ENCODE measurements around the gene PLXNB2. TPM values are rescaled to one million over a fixed set of nuclear protein-coding genes. Genes with fewer than 3 reads are reported as not detected.

PLXNB2 gene
- total and polyA plus RNA-seq, 7 experiments from 2014 or later: 0.05 to 138 (median 3.5) TPM

GRCh38 chr22:50283821-50284220, 23.6 kb downstream of the PLXNB2 start:
- DNase-seq (no peak), ATAC-seq (no peak)
- Histone ChIP-seq H3K9me3 (ENCODE audit: control insufficient read depth in 2 of 3, low read length in 3 of 3) (no peaks in the 10 kb centered on the region), H3K36me3 (ENCODE audit: control insufficient read depth in 2 of 3, insufficient read depth in 3 of 3, low read length in 3 of 3) (no peaks in the 10 kb centered on the region), H3K27ac (ENCODE audit: low read depth, low read length) (no peak overlapping the region), H3K4me1 (ENCODE audit: control insufficient read depth in 2 of 2, insufficient read depth in 2 of 2, low read length in 2 of 2) (no peaks in the 10 kb centered on the region), H3K4me3 (ENCODE audit: low read length) (no peak overlapping the region), H3K27me3 (ENCODE audit: control insufficient read depth in 2 of 2, insufficient read depth in 2 of 2, low read length in 2 of 2) (no peaks in the 10 kb centered on the region)
- Mint-ChIP-seq H3K4me3 (no peak overlapping the region), H3K9me3 (no peaks in the 10 kb centered on the region), H3K27me3 (peaks cover 0 to 3% (median 0%) of the 10 kb centered on the region in 5 donors), H3K36me3 (no peaks in the 10 kb centered on the region), H3K27ac (no peak overlapping the region), H3K4me1 (no peaks in the 10 kb centered on the region)
- ChIA-PET CTCF (no interaction called here), POLR2A (no interaction called here)
- intact Hi-C loops (cut with micrococcal nuclease): no loop called here

GRCh38 chr22:50282361-50283155, 24.9 kb downstream of the PLXNB2 start:
- POLR2A ChIA-PET: no interaction called here
- CTCF ChIA-PET: no interaction called here

GRCh38 chr22:50281957-50282356, 25.5 kb downstream of the PLXNB2 start:
- Histone ChIP-seq H3K4me1 (ENCODE audit: control insufficient read depth in 2 of 2, insufficient read depth in 2 of 2, low read length in 2 of 2) (no peaks in the 10 kb centered on the region), H3K36me3 (ENCODE audit: control insufficient read depth in 2 of 3, insufficient read depth in 3 of 3, low read length in 3 of 3) (no peaks in the 10 kb centered on the region), H3K4me3 (ENCODE audit: low read length) (no peak overlapping the region), H3K27ac (ENCODE audit: low read depth, low read length) (no peak overlapping the region), H3K9me3 (ENCODE audit: control insufficient read depth in 2 of 3, low read length in 3 of 3) (no peaks in the 10 kb centered on the region), H3K27me3 (ENCODE audit: control insufficient read depth in 2 of 2, insufficient read depth in 2 of 2, low read length in 2 of 2) (no peaks in the 10 kb centered on the region)
- H3K27ac Mint-ChIP-seq: no peak overlapping the region
- H3K27me3 Mint-ChIP-seq: no peaks in the 10 kb centered on the region
- ChIA-PET POLR2A (no interaction called here), CTCF (no interaction called here)
- intact Hi-C loops (cut with micrococcal nuclease): no loop called here
- no peak for DNase-seq
- no peaks in the 10 kb centered on the region for H3K36me3 Mint-ChIP-seq
- ATAC-seq: no peak
- H3K9me3 Mint-ChIP-seq: no peaks in the 10 kb centered on the region
- H3K4me1 Mint-ChIP-seq: no peaks in the 10 kb centered on the region
- H3K4me3 Mint-ChIP-seq: no peak overlapping the region

More at GRCh38 chr22:50282361-50283155, 24.9 kb downstream of the PLXNB2 start:
- H3K4me3 Mint-ChIP-seq: no peak overlapping the region
- Histone ChIP-seq H3K9me3 (ENCODE audit: control insufficient read depth in 2 of 3, low read length in 3 of 3) (no peaks in the 10 kb centered on the region), H3K36me3 (ENCODE audit: control insufficient read depth in 2 of 3, insufficient read depth in 3 of 3, low read length in 3 of 3) (no peaks in the 10 kb centered on the region), H3K4me1 (ENCODE audit: control insufficient read depth in 2 of 2, insufficient read depth in 2 of 2, low read length in 2 of 2) (no peaks in the 10 kb centered on the region), H3K27me3 (ENCODE audit: control insufficient read depth in 2 of 2, insufficient read depth in 2 of 2, low read length in 2 of 2) (no peaks in the 10 kb centered on the region), H3K4me3 (ENCODE audit: low read length) (no peak overlapping the region), H3K27ac (ENCODE audit: low read depth, low read length) (no peak overlapping the region)
- H3K27ac Mint-ChIP-seq: no peak overlapping the region
- DNase-seq (no peak), ATAC-seq (no peak)
- H3K27me3 Mint-ChIP-seq: no peaks in the 10 kb centered on the region
- H3K9me3 Mint-ChIP-seq: no peaks in the 10 kb centered on the region
- no peaks in the 10 kb centered on the region for H3K36me3 Mint-ChIP-seq
- intact Hi-C loops (cut with micrococcal nuclease): no loop called here
- H3K4me1 Mint-ChIP-seq: no peaks in the 10 kb centered on the region

DNA sequence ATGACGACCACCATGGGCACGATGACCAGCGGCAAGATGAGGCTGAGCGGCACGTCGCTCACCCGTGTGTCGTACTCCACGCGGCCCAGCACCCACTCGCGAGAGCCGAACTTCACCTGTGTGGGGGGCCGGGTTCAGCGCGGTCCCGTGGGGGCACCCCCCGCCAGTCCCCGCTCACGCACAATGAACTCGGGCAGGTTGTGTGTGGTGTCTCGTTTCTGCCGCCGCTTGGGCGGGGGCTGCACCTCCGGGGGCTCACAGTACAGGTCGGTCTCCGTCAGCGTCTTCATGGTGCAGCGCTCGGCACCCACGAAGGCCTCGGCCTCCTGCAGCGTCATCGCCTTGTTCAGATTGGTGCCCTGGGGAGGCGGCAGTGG, 26.1 kb downstream of the PLXNB2 start:
- no peaks in the 10 kb centered on the region for H3K27me3 ChIP-seq (ENCODE audit: control insufficient read depth in 2 of 2, insufficient read depth in 2 of 2, low read length in 2 of 2)
- CTCF ChIA-PET: no interaction called here
- no peak overlapping the region for H3K4me3 ChIP-seq (ENCODE audit: low read length)
- Mint-ChIP-seq H3K4me1 (no peaks in the 10 kb centered on the region), H3K27ac (no peak overlapping the region), H3K4me3 (no peak overlapping the region), H3K36me3 (no peaks in the 10 kb centered on the region), H3K27me3 (no peaks in the 10 kb centered on the region), H3K9me3 (no peaks in the 10 kb centered on the region)
- H3K27ac ChIP-seq (ENCODE audit: low read depth, low read length): no peak overlapping the region
- ATAC-seq (no peak), DNase-seq (no peak)
- intact Hi-C loops (cut with micrococcal nuclease): no loop called here
- H3K4me1 ChIP-seq (ENCODE audit: control insufficient read depth in 2 of 2, insufficient read depth in 2 of 2, low read length in 2 of 2): no peaks in the 10 kb centered on the region
- no peaks in the 10 kb centered on the region for H3K9me3 ChIP-seq (ENCODE audit: control insufficient read depth in 2 of 3, low read length in 3 of 3)
- H3K36me3 ChIP-seq (ENCODE audit: control insufficient read depth in 2 of 3, insufficient read depth in 3 of 3, low read length in 3 of 3): no peaks in the 10 kb centered on the region
- POLR2A ChIA-PET: no interaction called here

DNA sequence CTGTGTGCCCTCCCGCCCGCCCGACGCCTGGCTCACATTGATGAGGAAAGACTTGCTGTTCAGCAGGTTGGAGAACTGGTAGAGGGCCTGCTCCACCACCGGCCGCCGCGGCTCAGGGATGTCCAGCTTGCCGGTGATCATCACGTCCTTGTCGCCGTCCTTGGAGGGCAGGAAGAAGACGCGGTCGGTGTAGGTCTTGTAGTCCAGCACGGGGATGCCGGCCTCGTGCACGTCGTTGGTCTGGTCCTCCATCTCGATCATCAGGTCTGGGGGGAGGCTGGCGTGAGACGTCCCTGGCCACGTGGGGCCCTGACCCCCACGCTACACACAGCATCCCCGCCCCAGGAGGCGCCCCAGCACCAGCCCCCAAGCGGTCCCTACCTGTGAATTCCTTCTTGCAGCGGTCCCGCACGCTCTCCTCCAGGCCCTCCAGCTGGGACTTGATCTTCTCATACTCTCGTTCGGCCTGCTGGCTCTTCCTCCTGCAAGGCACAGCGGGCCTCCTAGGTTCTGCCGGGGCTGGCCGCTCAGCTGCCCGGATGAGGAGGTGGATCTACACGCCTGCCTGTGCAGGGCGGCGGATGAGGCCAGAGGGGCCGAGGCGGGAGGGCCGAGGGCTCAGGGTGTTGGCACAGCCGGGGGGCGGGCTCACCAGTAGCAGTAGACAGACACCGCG, 26.6 kb downstream of the PLXNB2 start:
- H3K27ac Mint-ChIP-seq: no peak overlapping the region
- no peak for ATAC-seq
- peaks cover 0 to 2% (median 0%) of the 10 kb centered on the region in 7 donors for H3K4me1 Mint-ChIP-seq
- no peaks in the 10 kb centered on the region for H3K27me3 Mint-ChIP-seq
- no peaks in the 10 kb centered on the region for H3K27me3 ChIP-seq (ENCODE audit: control insufficient read depth in 2 of 2, insufficient read depth in 2 of 2, low read length in 2 of 2)
- H3K27ac ChIP-seq (ENCODE audit: low read depth, low read length): no peak overlapping the region
- no peaks in the 10 kb centered on the region for H3K9me3 Mint-ChIP-seq
- CTCF ChIA-PET: no interaction called here
- no peaks in the 10 kb centered on the region for H3K9me3 ChIP-seq (ENCODE audit: control insufficient read depth in 2 of 3, low read length in 3 of 3)
- POLR2A ChIA-PET: no interaction called here
- H3K4me1 ChIP-seq (ENCODE audit: control insufficient read depth in 2 of 2, insufficient read depth in 2 of 2, low read length in 2 of 2): no peaks in the 10 kb centered on the region
- no peak overlapping the region for H3K4me3 Mint-ChIP-seq
- H3K36me3 ChIP-seq (ENCODE audit: control insufficient read depth in 2 of 3, insufficient read depth in 3 of 3, low read length in 3 of 3): no peaks in the 10 kb centered on the region
- H3K4me3 ChIP-seq (ENCODE audit: low read length): no peak overlapping the region
- intact Hi-C loops (cut with micrococcal nuclease): no loop called here
- no peaks in the 10 kb centered on the region for H3K36me3 Mint-ChIP-seq
- no peak for DNase-seq

DNA sequence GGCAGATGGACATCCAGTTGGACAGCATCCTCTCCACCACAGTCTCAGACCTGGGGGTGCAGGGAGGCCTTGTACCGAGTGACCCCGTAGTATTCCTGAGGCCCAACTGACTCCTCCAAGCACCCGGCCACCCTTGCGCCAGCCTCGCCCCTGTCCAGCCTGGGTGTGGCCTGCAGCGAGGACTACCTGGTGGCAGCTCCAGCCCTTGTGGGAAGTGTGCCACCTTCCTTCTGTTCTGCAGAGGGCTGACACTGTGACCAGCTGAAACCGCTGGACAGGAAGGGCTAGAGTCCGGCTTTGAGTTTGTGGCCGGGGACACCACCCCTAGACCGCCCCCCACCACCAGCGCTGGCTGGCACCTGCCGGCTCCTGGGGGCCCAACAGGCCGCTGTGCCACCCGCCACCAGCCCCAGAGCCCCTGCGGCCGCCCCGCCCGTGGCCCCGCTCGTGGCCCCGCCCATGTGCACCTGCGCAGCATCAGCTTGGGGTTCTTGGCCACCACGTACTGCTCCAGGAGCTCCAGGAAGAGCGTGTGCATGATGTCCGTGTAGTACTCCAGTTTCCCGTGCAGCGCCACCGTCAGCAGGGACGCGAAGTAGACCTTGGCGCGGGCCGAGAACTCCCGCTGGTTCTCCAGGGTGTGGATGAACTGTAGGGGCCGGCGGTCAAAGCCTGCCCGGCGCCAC, 27.3 kb downstream of the PLXNB2 start:
- intact Hi-C loops (cut with micrococcal nuclease): no loop called here
- Mint-ChIP-seq H3K4me3 (no peak overlapping the region), H3K9me3 (no peaks in the 10 kb centered on the region), H3K4me1 (peaks cover 0 to 4% (median 0%) of the 10 kb centered on the region in 7 donors), H3K36me3 (no peaks in the 10 kb centered on the region), H3K27ac (no peak overlapping the region), H3K27me3 (no peaks in the 10 kb centered on the region)
- no peak overlapping the region for H3K27ac ChIP-seq (ENCODE audit: low read depth, low read length)
- ChIA-PET CTCF (no interaction called here), POLR2A (no interaction called here)
- no peaks in the 10 kb centered on the region for H3K27me3 ChIP-seq (ENCODE audit: control insufficient read depth in 2 of 2, insufficient read depth in 2 of 2, low read length in 2 of 2)
- DNase-seq (no peak), ATAC-seq (no peak)
- H3K9me3 ChIP-seq (ENCODE audit: control insufficient read depth in 2 of 3, low read length in 3 of 3): no peaks in the 10 kb centered on the region
- no peaks in the 10 kb centered on the region for H3K4me1 ChIP-seq (ENCODE audit: control insufficient read depth in 2 of 2, insufficient read depth in 2 of 2, low read length in 2 of 2)
- H3K36me3 ChIP-seq (ENCODE audit: control insufficient read depth in 2 of 3, insufficient read depth in 3 of 3, low read length in 3 of 3): no peaks in the 10 kb centered on the region
- H3K4me3 ChIP-seq (ENCODE audit: low read length): no peak overlapping the region
